CD4-positive, alpha-beta T cell treated with Interleukin-6 at 100 ng/mL for 8 hours (primary cell): ENCODE data around the gene MDM2.

Experiments used
- DNase-seq: peaks from one replicate; pipeline ENCODE4 v3.0.0-alpha.2; 2020; ENCODE audit warnings: mixed read lengths, low spot score

The MDM2 gene

GRCh38 chr12:68878846-68879245 is 70.9 kb downstream of the MDM2 start:
- DNase-seq = no peak

GRCh38 chr12:68880660-68881325 is 72.8 kb downstream of the MDM2 start:
- DNase-seq = no peak

DNA sequence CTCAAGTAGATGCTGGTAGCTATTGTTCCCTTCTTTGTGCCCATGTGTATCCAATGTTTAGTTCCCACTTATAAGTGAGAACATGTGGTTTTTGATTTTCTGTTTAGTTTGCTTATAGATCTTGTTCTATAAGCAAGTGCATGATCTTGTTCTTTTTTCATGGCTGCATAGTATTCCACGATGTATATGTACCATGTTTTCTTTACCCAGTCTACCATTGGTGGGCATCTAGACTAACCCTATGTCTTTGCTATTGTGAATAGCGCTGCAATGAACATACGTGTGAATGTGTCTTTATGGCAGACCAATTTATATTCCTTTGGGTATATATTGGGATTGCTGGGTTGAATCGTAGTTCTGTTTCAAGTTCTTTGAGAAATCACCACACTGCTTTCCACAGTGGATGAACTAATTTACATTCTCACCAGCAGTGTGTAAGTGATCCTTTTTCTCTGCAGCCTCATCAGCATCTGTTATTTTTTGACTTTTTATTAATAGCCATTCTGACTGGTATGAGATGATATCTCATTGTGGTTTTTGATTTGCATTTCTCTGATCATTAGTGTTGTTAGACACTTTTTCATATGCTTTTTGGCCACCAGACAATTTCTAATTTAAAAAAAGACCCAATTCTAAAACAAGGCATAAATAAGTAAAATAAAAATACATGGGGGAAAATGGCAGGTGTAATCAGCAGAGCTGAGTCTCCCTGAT is 74.4 kb downstream of the MDM2 start:
- DNase-seq = no peak

DNA sequence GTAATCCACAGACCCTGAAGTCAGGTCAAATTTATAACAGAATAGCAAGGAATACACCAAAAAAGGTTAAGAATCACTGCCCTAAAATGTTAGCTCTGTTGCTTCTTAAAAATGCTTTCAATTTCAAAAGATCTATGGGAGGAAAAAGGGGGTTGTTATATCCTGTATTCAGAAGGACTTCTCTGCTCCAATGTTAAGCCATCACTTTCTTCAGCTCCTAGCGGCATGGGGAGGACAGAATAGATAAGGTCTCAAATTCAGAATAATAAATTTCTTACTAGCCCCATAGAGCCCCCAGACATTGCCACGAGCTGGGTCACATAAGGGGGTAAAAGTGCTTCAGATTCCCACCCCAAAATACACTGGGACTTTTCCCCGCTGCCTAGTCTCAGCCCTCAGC is 75.2 kb downstream of the MDM2 start:
- DNase-seq = no peak

DNA sequence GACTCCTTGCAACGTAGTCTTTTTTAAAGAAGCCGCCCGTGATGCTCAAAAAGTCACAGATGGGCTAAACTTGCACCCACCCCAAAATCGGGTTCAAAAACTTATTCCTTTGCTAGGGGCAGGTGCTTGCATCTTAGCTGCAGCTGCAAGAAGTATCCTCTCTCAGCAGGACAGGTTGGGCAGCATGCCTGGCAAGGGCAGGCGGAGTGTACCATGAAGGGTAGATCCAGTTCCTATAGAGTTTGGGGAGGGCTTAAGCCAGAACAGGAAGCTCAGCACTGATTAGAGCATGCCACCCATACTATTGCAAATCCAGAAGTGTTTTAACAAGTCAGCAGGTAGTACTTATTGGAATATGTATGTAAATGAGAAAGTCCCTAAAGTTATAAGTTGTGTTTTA is 76.3 kb downstream of the MDM2 start:
- no peak for DNase-seq

GRCh38 chr12:68885381-68885780 is 77.4 kb downstream of the MDM2 start:
- DNase-seq = no peak

DNA sequence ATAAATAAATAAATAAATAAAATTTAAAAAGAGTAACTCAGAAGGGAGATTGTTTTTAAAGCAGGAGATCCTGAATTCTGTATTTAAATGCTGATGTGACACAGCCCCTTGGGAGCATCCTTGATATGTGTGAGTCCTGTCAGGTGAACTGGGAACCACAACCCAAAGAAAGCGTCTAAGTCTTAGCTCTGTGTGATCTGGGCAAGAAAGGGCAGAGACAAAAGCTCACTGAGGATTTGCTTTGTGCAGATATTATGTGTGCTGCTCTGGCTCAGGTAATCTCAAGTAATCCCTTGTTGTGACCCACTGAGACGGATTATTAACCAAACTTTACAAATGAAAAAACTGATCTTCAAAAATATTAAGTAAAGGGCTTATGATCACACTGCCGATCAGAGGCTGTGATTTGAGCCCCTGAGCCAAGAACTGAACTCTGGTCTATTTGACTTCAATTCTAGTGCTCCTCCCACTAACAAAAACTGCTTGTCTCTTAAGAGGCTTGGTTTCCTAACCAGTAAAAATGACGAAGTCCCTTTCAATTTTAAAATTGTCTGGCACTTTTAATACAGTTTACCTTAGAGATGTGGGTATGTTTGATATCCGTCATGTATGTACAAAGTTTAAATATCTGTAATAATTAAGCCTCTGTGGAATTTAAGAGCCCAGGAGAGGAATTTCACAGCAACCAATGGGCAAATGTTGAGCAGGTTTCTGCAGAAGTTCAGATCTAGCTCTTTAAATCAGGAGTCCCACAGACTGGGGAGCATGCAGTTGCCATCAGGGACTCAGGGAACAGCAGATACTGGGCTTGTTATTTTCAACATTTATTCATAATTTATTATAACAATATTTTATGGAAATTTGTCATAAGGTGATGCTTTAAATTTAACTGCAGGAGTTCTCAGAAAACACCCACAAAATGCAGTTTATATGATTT is 78.9 kb downstream of the MDM2 start:
- DNase-seq = no peak

DNA sequence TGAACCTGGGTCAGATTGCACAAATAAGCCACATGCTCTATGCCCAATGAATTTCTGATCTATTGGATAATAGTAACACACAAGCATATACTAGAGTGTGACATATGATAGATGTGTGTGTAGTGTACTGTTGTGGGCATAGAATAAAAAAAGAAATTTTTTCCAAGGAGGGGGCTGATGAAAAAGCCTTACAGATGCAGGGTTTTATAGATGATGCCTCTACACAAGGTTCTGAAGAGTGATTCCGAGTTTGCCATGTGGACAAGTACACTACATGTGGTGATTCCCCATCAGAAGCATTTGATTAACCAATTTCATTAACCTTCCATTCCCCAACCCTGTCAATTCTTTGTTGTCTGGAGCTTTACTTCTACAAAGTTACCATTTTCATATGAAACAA is 79.7 kb downstream of the MDM2 start:
- DNase-seq = no peak

DNA sequence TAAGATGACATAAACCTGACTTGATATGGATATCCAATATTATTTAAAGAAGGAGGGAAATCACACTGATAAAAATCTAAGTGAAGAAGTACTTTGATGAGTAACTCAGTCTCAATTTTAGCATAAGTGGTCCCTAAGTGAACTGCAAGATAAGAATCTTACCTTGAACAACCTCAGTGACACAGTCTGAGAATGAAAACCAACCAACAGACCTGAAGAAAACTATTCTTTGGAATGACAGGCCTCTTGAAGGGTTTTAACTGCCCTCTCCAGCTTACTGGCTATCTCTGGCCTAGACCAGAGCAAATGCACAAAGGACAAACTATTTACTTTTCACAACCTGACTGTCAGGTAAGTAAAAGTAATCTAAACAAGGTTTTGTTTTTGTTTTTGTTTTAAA is 80.3 kb downstream of the MDM2 start:
- no peak for DNase-seq

GRCh38 chr12:68890701-68891113 is 82.7 kb downstream of the MDM2 start:
- no peak for DNase-seq

- DNase-seq = no peak
These were observed 83.2 kb downstream of the MDM2 start for GRCh38 chr12:68891141-68891540.

- DNase-seq = no peak
These were observed 85.2 kb downstream of the MDM2 start for GRCh38 chr12:68893201-68893600.

GRCh38 chr12:68893741-68894140 is 85.8 kb downstream of the MDM2 start:
- no peak for DNase-seq

- no peak for DNase-seq
These were observed 86.4 kb downstream of the MDM2 start for GRCh38 chr12:68894276-68894855.

DNA sequence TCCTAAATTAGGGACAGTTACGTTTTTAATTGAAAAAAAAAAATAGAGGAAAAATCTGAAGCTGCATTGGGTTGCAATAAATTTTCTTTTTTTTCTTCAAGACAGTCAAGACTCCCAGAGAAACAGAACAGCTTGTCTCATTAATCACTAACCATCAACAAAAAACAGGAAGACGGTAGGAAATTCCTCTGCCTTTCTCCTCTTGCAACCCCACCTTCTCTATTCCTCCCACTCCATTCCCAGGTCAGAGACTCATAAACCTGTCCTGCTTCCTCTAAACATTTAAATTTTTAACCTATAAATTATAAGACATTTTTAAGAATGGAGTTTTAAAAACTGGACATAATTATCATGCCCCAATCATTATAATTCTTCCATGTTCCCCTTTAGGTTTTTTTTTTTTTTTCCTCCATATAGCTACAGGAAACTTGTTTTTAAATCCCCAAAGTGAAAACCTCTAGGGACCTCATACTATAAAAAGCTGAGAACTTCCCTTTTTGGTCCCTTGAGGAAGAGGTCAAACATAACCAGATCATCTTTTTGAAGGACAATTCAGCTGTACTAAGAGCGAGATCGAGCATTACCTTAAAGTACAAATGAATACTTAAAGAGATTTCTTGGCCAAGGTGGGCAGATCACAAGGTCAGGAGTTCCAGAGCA is 89.0 kb downstream of the MDM2 start:
- DNase-seq = no peak

- no peak for DNase-seq
These were observed 91.3 kb downstream of the MDM2 start for GRCh38 chr12:68899251-68899771.

DNA sequence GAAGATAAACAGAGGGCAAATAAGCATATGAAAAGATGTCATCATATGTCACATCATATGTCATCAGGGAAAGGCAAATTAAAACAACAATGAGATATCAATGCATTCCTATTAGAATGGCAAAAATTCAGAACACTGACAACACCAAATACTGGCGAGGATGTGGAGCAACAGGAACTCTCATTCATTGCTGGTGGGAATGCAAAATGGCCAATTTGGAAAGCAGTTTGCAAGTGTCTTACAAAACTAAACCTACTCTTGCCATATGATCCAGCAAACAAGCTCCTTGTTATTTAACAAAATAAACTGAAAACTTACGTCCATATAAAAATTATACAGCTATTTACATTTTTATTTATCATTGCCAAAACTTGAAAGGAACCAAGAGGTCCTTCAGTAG is 92.3 kb downstream of the MDM2 start:
- no peak for DNase-seq
